NCI-H526 treated with DMSO at 0.1 percent for 48 hours (cell line): ENCODE results near the gene HEATR3.
"Not testable (repeated sequence)": the region's sequence is repeated elsewhere in the genome, so short reads cannot be mapped to it uniquely, and the experiment has no call there.

Experiments used
- DNase-seq: peaks from one replicate; lab custom pipeline; 2025; lab: John Stamatoyannopoulos, UW

Gene HEATR3

GRCh38 chr16:50099957-50100648, 34.3 kb downstream of the HEATR3 start:
- DNase-seq: peak; percentile 76

GRCh38 chr16:50102051-50102746, 36.4 kb downstream of the HEATR3 start:
- no peak for DNase-seq

DNA sequence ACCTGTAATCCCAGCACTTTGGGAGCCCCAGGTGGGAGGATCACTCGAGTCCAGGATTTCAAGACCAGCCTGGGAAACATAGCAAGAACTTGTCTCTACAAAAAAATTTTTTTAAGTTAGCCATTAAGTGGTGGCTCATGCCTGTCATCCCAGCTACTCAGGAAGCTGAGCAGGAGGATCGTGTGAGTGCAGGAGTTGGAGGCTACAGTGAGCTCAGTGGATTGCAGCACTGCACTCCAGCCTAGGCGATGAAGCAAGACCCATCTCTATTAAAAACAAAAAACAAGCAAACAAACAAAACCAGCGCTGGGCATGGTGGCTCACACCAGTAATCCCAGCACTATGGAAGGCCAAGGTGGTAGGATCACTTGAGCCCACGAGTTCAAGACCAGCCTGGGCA, 38.0 kb downstream of the HEATR3 start:
- DNase-seq: no peak

- DNase-seq: no peak
These were observed 48.8 kb downstream of the HEATR3 start for GRCh38 chr16:50114357-50115129.

GRCh38 chr16:50120711-50121110, 54.9 kb downstream of the HEATR3 start:
- DNase-seq: no peak

DNA sequence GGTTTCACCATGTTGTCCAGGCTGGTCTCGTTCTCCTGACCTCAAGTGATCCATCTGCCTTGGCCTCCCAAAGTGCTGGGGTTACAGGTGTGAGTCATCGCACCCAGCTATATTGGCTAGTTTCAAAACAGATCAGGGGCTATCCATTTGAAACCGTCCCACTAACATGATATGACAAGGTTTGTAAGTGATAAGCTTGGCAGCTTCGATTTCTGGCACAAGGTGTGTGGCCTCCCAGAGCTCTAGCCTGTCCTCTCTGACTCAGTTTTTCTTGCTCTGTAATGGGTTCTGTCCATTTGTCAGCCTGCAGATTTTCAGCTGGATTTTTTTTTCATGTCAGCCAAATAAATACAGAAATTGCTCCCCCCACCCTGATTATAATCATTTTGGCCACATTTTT, 55.5 kb downstream of the HEATR3 start:
- DNase-seq: no peak

GRCh38 chr16:50121721-50122445, 56.1 kb downstream of the HEATR3 start:
- peak; percentile 1 for DNase-seq

GRCh38 chr16:50123417-50123816, 57.6 kb downstream of the HEATR3 start:
- no peak for DNase-seq

DNA sequence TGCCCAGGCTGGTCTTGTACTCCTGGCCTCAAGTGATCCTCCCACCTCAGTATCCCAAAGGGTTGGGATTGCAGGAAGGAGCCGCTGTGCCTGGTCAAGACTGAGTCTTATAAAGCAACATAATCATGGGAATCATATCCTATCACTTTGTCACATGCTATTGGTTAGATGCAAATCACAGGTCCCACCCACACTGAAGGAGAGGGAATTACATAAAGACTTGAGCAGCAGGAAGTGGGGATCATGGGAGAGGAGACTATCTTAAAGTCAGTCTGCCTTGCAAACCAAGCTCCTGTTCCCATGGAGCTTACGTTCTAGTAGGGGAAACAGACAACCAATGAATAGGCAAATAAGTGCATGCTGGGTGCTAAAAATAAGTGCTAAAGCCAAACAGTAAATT, 59.0 kb downstream of the HEATR3 start:
- peak; percentile 66 for DNase-seq

GRCh38 chr16:50126183-50126582, 60.4 kb downstream of the HEATR3 start:
- no peak for DNase-seq

DNA sequence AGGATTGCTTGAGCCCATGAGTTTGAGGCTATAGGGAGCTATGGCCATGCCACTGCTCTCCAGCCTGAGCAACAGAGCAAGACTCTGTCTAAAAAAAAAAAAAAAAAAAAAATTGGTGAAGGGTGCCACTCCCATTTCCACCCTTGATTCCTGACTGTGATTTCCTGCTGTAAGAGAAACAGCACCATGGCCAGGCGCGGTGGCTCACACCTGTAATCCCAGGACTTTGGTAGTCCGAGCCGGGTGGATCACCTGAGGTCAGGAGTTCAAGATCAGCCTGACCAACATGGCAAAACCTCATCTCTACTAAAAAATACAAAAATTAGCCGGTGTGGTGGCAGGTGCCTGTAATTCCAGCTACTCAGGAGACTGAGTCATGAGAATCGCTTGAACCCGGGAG, 66.8 kb downstream of the HEATR3 start:
- not testable (repeated sequence) for DNase-seq

- no peak for DNase-seq
These were observed 67.4 kb downstream of the HEATR3 start for GRCh38 chr16:50133214-50133613.

DNA sequence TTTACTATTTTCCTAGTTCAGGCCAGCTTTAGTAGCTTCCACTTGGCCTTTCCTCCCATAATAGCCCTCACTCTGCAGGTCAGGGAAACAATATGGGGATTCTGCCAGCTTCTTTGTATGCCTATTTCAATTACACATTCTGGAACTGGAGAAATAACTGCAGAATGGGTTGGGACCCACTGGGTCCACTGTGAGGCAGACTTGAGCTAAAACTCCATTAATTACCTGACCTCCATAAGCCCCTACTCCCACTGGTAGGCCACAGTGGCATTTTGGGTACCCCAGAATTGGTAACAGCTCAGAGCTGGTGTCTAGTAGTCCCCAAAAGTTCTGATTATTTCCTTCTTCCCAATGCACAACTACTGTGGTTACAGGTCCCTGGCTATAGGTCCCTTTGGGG, 70.6 kb downstream of the HEATR3 start:
- no peak for DNase-seq

- no peak for DNase-seq
These were observed 71.5 kb downstream of the HEATR3 start for GRCh38 chr16:50137268-50137667.

DNA sequence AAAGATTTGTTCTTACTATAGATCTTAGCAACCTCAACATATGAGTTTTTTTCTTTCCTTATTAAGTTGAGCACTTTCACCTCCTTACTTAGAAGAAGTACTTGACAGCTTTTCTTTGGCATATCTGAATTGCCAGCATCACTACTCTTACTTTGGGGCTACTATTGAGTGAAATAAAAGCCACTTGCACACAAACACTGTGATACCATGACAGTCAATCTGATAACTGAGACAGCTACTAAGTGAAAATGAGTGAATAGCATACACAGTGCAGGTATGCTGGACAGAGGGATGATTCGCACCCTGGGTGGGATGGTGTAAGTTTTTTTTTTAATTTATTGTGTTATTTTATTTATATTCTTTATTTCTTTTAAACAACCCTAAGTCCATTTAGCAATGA, 73.8 kb downstream of the HEATR3 start:
- no peak for DNase-seq

DNA sequence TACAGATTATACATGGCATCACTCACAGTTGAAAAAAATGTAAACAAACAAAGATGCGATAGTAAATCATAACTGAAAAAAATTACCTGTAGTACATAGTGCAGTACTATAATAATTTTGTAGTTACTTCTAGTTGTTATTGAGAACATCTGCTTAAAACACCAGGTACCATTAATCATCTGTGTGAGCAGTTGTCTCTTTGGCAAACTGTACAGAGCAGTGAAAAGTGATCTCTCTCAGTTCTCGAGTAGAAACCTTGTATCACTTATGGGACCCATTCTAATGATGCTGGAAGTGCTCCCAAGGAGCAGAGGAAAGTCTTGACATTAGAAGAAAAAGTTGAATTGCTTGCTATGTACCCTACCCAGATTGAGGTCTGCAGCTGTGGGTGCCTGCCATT, 78.4 kb downstream of the HEATR3 start:
- no peak for DNase-seq

DNA sequence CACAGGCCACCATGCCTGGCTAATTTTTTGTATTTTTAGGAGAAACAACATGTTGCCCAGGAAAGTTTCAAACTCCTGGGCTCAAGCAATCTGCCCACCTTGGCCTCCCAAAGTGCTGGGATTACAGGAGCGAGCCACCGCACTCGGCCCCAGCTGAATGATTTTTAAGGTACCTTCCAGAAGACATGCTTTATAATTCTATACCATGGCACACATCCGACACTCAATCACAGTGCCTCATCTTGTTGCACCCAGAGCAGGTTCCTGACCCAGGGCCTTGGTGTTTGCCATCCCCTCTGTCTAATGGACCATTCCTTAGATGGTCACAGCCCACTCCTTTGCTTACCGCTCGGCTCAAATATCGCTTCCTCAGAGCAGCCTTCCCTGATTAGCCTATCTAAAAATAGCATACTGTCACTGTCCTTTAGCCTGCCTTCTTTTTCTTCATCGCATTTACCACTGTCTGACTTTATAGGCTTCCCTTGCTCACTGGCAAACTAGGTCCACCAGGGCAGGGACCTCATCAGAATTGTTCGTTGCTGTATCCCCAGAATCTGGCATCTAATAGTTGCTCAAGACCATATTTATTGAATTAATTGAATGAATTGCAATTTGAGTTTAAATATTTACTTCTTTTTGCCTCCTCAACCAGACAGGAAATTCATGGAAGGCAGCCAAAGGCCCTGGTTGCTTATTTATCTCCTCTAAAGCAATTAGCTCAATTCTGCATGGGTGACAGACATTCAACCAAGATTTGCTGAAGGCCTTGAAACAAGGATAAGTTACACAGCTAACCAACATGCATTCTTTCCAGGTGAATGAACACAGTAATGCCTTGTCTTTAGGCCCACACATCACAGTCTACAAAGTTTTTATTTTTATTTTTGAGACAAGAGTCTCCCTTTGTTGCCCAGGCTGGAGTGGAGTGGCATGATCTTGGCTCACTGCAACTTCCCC, 81.0 kb downstream of the HEATR3 start:
- peak; percentile 5 for DNase-seq

DNA sequence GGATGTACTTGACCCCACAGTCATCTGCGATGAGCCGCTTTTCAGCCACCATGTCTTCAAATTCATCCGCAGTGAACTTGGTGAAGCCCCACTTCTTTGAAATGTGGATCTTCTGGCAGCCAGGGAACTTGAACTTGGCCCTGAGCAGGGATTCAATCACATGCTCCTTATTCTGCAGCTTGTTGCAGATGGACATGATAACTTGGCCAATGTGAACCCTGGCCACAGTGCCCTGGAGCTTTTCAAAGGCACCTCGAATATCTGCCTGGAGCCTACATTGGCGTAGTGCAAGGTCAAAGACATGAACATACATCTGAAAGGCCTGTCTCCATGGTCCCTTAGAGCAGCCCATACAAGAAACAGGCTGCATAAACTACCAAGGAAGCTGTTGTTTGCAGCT, 85.6 kb downstream of the HEATR3 start:
- DNase-seq: no peak

- DNase-seq: no peak
These were observed 86.0 kb downstream of the HEATR3 start for GRCh38 chr16:50151756-50152155.

- DNase-seq: no peak
These were observed 86.6 kb downstream of the HEATR3 start for GRCh38 chr16:50152351-50152806.
